Activated naive CD4-positive, alpha-beta T cell treated with Interleukin-2 at 50 U/mL for 16 hours (primary cell): ENCODE data around the gene MYCL.
"Not testable (repeated sequence)": the region's sequence is repeated elsewhere in the genome, so short reads cannot be mapped to it uniquely, and the experiment has no call there.

Source experiments
- DNase-seq: peaks from one replicate; pipeline ENCODE4 v3.0.0-alpha.2; 2020

Gene MYCL

GRCh38 chr1:39886757-39887231 lies 14.9 kb downstream of the MYCL start:
- DNase-seq, result no peak

DNA sequence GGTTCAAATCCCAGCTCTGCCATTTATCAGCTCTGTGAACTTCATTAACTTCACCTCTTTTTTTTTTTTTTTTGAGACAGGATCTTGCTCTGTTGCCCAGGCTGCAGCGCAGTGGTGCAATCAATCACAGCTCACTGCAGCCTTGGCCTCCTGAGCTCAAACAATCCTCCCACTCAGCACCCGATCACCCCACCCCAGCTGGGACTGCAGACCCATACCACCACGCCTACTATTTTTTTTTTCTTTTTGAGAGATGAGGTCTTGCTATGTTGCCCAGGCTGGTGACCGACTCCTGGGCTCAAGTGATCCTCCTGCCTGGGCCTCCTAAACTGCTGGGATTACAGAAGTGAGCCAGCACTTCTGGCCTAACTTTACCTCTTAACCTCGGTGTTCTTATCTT lies 16.2 kb downstream of the MYCL start:
- DNase-seq, result no peak

- no peak for DNase-seq
These were observed 19.6 kb downstream of the MYCL start for GRCh38 chr1:39882152-39882551.

DNA sequence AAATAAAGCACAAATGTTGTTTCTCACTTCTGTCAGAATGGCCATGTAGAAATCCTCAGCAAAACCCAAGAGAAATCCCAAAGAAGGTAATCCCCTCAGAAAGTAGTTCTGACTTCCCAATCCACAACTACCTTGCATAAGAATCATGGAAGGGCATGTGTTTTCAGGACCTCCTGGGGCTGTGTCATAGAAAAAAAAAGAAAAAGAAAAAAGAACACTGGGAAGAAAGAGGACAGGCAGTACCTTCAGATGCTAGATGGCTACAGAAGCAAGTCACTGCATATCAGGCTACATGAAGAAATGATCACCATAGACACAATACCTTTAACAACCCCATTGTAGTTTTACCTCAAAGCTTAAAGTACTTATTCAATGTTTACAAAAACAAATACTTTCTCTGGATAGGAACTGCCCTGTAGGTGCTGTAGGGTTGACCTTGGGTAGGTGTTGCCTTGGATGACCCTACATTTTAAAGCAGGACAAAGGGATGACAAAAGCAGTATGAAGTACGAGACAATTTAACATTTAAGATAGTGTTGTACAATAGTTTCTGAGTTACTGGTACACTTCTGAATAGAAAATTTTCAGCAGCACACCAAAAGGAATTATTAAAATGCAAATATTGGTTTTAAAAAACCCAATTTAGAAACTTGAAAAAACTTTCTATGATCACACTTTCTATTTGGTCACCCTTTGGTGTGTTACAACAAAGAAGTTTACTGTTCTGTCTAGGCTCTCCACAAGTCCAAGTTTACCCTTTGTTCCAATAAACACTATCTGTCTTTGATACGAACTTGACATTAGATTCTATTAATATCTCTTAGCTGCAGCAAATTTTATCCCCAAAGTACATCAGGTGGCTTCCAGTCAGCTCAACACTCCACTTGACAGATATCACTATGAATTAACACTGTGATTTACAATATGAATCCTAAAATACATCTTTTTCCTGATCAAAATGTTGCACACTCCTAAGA lies 23.4 kb downstream of the MYCL start:
- no peak for DNase-seq

- no peak for DNase-seq
These were observed 24.4 kb downstream of the MYCL start for GRCh38 chr1:39877231-39877778.

GRCh38 chr1:39876144-39876543 lies 25.6 kb downstream of the MYCL start:
- no peak for DNase-seq

- DNase-seq, result no peak
These were observed 29.0 kb downstream of the MYCL start for GRCh38 chr1:39872698-39873097.

- no peak for DNase-seq
These were observed 29.9 kb downstream of the MYCL start for GRCh38 chr1:39871796-39872195.

GRCh38 chr1:39871043-39871442 lies 30.7 kb downstream of the MYCL start:
- DNase-seq, result not testable (repeated sequence)

DNA sequence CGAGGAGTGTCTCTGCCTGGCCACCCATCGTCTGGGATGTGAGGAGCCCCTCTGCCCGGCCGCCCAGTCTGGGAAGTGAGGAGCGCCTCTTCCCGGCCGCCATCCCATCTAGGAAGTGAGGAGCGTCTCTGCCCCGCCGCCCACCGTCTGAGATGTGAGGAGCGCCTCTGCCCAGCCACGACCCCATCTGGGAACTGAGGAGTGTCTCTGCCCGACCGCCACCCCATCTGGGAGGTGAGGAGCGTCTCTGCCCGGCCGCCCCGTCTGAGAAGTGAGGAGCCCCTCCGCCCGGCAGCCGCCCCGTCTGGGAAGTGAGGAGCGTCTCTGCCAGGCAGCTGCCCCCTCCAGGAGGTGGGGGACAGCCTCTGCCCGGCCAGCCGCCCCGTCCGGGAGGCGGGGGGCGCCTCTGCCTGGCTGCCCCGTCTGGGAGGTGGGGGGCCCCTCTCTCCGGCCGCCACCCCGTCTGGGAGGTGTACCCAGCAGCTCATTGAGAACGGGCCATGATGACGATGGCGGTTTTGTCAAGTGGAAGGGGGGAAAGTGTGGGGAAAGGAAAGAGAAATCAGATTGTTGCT lies 32.1 kb downstream of the MYCL start:
- not testable (repeated sequence) for DNase-seq

DNA sequence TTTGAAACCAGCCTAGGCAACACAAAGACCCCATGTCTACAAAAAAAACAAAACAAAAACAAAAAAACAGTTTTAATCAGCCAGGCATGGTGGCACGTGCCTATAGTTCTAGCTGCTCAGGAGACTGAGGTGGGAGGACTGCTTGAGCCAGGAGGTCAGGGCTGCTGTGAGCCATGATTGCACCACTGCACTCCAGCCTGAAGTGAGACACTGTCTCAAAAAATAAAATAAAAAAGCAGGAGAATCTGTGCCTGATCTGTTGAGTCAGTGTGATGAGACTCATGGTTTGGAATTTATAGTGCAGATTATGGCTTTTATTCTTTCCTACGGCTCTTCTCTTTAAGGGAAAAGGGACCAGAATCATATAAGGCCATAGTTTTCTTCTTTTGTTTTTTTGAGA lies 35.0 kb downstream of the MYCL start:
- no peak for DNase-seq

DNA sequence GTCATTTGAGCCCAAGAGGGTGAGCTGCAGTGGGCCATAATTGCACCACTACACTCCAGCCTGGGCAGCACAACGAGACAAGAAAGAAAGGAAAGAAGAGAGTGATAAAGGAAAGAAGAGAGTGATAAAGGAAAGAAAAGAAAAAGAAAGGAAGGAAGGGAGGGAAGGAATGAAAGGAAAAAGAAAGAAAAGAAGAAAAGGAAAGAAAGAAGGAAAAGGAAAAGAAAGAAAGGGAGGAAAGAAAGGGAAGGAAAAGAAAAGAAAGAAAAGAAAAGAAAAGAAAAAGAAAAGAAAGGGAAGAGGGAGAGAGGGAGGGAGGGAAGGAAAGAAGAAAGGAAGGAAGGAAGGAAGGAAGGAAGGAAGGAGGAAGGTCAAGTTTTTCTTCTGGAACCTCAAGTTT lies 36.0 kb downstream of the MYCL start:
- no peak for DNase-seq

DNA sequence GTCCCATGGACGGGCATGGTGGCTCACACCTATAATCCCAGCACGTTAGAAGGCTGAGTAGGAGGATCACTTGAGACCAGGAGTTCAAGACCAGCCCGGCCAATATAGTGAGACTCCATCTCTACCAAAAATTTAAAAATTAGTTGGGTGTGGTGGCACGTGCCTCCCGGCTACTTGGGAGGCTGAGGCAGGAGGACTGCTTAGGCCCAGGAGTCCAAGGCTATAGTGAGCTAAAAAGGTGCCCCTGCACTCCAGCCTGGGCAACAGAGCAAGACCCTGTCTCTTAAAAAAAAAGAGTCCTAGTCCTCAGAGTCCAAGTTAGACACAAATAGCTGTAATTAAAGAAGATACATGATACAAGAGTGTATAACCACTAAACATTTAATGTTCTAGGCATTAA lies 38.5 kb downstream of the MYCL start:
- DNase-seq, result no peak

DNA sequence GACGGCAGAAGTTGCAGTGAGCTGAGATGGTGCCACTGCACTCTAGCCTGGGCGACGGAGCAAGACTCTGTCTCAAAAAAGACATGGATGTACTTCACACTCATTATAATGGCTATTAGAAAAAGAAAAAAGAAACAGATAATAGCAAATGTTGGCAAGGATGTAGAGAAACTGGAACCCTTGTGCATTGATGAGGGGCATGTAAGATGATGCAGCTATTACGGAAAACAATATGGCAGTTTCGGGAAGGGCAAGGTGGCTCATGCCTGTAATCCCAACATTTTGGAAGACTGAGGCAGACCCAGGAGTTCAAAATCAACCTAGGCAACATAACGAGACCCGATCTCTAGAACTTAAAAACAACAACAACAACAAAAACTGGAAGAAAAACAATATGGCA lies 40.7 kb downstream of the MYCL start:
- no peak for DNase-seq

- no peak for DNase-seq
These were observed 41.6 kb downstream of the MYCL start for GRCh38 chr1:39859859-39860812.

GRCh38 chr1:39858315-39858714 lies 43.4 kb downstream of the MYCL start:
- DNase-seq, result no peak

GRCh38 chr1:39857126-39857878 lies 44.4 kb downstream of the MYCL start:
- no peak for DNase-seq

- DNase-seq, result no peak
These were observed 47.0 kb downstream of the MYCL start for GRCh38 chr1:39854738-39855137.

DNA sequence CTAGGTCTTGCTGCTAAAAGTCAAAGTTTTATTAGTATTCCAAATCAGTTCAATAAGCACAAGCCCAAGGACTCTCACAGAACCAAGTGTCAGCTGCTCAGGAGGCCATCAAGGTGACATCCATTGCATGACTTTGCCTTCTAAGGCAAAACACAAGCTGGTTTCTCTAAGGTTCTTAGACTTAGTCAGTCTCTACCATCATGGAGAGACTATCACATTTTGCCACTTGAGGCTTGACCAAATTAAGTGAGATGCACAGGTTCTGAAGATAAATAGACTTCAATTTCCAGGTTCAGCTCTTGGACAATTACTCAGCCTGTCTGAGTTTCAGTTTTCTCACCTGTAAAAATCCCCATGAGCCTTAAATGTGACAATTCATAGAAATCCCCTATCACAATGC lies 47.4 kb downstream of the MYCL start:
- DNase-seq, result no peak

DNA sequence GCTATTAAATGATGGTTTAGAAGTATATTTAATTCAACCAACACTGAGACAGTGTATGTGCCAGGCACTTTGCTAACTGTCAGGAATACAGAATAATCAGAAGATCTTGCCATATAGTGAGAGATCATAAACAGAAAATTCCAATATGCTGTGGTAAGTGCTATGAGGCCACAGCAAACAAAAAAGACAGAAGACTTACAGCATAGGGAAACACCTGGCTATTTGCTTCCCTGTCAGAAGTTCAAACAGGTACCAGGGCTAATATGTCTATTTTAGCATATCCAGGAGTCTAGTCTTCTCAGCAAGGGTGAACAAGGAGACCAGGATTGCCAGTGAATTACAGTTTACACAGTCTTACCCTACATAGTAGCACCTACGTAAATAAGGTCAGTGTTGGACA lies 48.8 kb downstream of the MYCL start:
- DNase-seq, result no peak

DNA sequence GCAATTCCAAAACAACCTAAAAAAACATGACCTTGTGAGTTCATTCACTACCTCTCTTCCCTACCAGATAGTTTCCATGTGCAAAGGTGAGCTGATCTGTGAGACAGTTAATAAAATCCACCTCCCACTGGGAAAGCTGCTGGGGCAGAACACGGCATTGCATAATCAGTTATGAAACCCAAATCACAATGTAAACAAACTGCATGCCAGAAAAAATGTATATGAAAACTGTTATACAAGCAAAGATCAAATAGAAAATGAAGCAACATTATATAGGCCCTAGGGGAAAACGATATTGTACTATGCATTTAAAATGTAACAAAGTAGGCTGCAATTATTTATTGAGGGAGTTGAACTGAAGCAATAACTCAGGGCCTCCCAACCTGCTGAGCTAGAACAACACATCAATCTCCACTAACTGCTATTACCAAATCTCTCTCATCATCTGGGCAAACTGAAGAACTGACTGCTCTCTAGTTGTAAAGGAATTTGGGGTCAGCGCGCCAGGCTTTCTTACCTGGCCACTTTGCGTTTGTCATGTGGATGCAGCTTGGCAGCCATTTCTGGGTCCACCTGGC lies 49.4 kb downstream of the MYCL start:
- no peak for DNase-seq
